Measurements from ENCODE around the gene GALNT13.
"Not testable (repeated sequence)": the region's sequence is repeated elsewhere in the genome, so short reads cannot be mapped to it uniquely, and the experiment has no call there.

The GALNT13 gene

GRCh38 chr2:154437104-154437503, 565.4 kb downstream of the GALNT13 start:
- DNase-seq, result no peak

GRCh38 chr2:154439156-154439555, 567.4 kb downstream of the GALNT13 start:
- DNase-seq, result no peak

GRCh38 chr2:154443919-154444318, 572.2 kb downstream of the GALNT13 start:
- no peak for DNase-seq

- no peak for DNase-seq
Measured at GRCh38 chr2:154446324-154446723, 574.6 kb downstream of the GALNT13 start.

- no peak for DNase-seq
Measured at GRCh38 chr2:154447727-154448418, 576.2 kb downstream of the GALNT13 start.

- DNase-seq, result no peak
Measured at GRCh38 chr2:154449951-154450658, 578.4 kb downstream of the GALNT13 start.

GRCh38 chr2:154452471-154452870, 580.7 kb downstream of the GALNT13 start:
- DNase-seq, result no peak

- DNase-seq, result no peak
Measured at GRCh38 chr2:154452906-154453493, 581.3 kb downstream of the GALNT13 start.

- DNase-seq, result no peak
Measured at GRCh38 chr2:154455166-154455565, 583.4 kb downstream of the GALNT13 start.

GRCh38 chr2:154455866-154456265, 584.1 kb downstream of the GALNT13 start:
- no peak for DNase-seq

GRCh38 chr2:154457286-154457685, 585.6 kb downstream of the GALNT13 start:
- no peak for DNase-seq

GRCh38 chr2:154459286-154459685, 587.6 kb downstream of the GALNT13 start:
- DNase-seq, result no peak

- DNase-seq, result no peak
Measured at GRCh38 chr2:154462634-154463033, 590.9 kb downstream of the GALNT13 start.

GRCh38 chr2:154466226-154466625, 594.5 kb downstream of the GALNT13 start:
- no peak for DNase-seq

- DNase-seq, result no peak
Measured at GRCh38 chr2:154470376-154470775, 598.7 kb downstream of the GALNT13 start.

- not testable (repeated sequence) for DNase-seq
Measured at GRCh38 chr2:154471492-154471891, 599.8 kb downstream of the GALNT13 start.

- no peak for DNase-seq
Measured at GRCh38 chr2:154477319-154477718, 605.6 kb downstream of the GALNT13 start.

GRCh38 chr2:154480521-154480920, 608.8 kb downstream of the GALNT13 start:
- no peak for DNase-seq

- DNase-seq, result no peak
Measured at GRCh38 chr2:154481336-154481735, 609.6 kb downstream of the GALNT13 start.

GRCh38 chr2:154484338-154485099, 612.8 kb downstream of the GALNT13 start:
- DNase-seq, result no peak

GRCh38 chr2:154488801-154489200, 617.1 kb downstream of the GALNT13 start:
- no peak for DNase-seq

GRCh38 chr2:154489266-154489858, 617.6 kb downstream of the GALNT13 start:
- no peak for DNase-seq

- no peak for DNase-seq
Measured at GRCh38 chr2:154490530-154490929, 618.8 kb downstream of the GALNT13 start.
